Fibroblast of villous mesenchyme (primary cell): Measurements from ENCODE around the gene NEK8. TPM values are rescaled to one million over a fixed set of nuclear protein-coding genes. Genes with fewer than 3 reads are reported as not detected.
A peak's percentile ranks its signal among the peaks of the same experiment; 100 is the strongest.

Experiments
- DNase-seq: peaks from one replicate; pipeline ENCODE4 v3.0.0-alpha.2; 2010; ENCODE audit warnings: low read depth
- H3K4me3 ChIP-seq: 2 replicates; pipeline ENCODE4 v1.5.1; 2011; ENCODE audit warnings: low read depth, mild to moderate bottlenecking, low read length
- total RNA-seq: library from RNA; depleted of rRNA; stranded (reverse); fragments of >200 nt; gene quantifications from 2 replicates; pipeline ENCODE4 v1.2.3, GENCODE V29; 2012
- TF ChIP-seq, protein P1 (sequence below): IDR thresholded peaks from 2 replicates; pipeline ENCODE4 v1.5.1; 2012; ENCODE audit warnings: low read depth, mild to moderate bottlenecking, low read length; ENCODE audit not compliant: insufficient read depth

NEK8 gene
- total RNA-seq, 1 donor, result 2.2 TPM

DNA sequence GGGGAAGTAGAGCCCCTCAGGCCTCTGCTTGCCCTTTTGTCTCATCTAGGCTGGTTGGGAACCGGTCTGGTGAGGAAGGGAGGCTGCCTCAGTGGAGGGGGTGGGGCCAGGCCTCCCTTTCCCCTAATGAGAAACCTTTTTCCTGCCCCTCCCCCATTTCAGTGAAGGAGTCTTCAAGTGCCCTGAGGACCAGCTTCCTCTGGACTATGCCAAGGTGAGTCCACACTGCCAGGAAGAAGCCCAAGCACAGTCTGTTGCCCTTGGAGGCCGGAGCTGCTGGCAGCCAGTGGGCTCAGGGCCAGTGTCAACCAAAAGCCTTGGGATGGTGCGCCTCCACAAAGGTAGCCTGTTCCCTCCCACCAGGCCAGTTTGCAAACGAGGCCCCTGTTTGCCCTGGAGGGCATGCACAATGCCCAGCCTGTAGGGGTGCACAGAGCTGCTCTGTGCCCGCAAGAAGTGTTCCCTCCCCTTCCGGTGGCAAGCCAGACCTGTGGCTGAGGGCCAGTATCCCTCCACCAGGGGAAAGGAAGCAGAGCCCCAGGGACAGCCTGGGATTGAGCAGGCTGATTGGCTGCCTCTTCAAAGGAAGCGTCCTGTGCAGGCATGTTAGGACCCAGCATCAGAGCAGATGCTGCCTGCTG lies 18.6 kb downstream of the NEK8 start:
- TF ChIP-seq, protein P1, sequence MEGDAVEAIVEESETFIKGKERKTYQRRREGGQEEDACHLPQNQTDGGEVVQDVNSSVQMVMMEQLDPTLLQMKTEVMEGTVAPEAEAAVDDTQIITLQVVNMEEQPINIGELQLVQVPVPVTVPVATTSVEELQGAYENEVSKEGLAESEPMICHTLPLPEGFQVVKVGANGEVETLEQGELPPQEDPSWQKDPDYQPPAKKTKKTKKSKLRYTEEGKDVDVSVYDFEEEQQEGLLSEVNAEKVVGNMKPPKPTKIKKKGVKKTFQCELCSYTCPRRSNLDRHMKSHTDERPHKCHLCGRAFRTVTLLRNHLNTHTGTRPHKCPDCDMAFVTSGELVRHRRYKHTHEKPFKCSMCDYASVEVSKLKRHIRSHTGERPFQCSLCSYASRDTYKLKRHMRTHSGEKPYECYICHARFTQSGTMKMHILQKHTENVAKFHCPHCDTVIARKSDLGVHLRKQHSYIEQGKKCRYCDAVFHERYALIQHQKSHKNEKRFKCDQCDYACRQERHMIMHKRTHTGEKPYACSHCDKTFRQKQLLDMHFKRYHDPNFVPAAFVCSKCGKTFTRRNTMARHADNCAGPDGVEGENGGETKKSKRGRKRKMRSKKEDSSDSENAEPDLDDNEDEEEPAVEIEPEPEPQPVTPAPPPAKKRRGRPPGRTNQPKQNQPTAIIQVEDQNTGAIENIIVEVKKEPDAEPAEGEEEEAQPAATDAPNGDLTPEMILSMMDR, result no peak
- H3K4me3 ChIP-seq, result no peak overlapping the region
- DNase-seq, result no peak

DNA sequence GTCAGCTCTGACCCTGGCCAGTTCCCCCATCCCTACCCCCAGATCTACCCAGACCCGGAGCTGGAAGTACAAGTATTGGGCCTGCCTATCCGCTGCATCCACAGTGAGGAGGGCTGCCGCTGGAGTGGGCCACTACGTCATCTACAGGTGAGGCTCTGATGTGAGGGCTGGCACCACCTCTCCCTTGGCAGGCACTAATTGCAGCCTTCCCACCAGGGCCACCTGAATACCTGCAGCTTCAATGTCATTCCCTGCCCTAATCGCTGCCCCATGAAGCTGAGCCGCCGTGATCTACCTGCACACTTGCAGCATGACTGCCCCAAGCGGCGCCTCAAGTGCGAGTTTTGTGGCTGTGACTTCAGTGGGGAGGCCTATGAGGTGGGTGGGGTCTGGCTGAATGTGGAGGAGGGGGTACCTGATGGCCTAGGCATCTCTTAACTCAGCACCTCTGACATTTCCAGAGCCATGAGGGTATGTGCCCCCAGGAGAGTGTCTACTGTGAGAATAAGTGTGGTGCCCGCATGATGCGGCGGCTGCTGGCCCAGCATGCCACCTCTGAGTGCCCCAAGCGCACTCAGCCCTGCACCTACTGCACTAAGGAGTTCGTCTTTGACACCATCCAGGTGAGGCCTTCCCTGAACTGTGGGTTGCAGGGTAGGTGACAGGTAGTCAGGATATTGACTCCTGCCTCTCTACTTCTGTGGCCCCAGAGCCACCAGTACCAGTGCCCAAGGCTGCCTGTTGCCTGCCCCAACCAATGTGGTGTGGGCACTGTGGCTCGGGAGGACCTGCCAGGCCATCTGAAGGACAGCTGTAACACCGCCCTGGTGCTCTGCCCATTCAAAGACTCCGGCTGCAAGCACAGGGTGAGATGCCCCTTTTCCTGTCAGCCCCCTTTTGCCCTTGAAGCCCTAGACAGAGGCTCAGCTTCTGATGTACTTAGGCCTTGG lies 19.5 kb downstream of the NEK8 start:
- DNase-seq, result no peak
- TF ChIP-seq, protein P1, result no peak
- H3K4me3 ChIP-seq, result no peak overlapping the region

DNA sequence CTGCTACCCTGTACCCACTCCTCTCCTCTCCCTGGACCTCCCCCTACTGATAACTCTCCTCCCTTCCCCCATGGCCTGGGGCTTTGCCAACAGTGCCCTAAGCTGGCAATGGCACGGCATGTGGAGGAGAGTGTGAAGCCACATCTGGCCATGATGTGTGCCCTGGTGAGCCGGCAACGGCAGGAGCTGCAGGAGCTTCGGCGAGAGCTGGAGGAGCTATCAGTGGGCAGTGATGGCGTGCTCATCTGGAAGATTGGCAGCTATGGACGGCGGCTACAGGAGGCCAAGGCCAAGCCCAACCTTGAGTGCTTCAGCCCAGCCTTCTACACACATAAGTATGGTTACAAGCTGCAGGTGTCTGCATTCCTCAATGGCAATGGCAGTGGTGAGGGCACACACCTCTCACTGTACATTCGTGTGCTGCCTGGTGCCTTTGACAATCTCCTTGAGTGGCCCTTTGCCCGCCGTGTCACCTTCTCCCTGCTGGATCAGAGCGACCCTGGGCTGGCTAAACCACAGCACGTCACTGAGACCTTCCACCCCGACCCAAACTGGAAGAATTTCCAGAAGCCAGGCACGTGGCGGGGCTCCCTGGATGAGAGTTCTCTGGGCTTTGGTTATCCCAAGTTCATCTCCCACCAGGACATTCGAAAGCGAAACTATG lies 20.4 kb downstream of the NEK8 start:
- no peak overlapping the region for H3K4me3 ChIP-seq
- peak; percentile 48 for DNase-seq
- TF ChIP-seq, protein P1, result no peak

DNA sequence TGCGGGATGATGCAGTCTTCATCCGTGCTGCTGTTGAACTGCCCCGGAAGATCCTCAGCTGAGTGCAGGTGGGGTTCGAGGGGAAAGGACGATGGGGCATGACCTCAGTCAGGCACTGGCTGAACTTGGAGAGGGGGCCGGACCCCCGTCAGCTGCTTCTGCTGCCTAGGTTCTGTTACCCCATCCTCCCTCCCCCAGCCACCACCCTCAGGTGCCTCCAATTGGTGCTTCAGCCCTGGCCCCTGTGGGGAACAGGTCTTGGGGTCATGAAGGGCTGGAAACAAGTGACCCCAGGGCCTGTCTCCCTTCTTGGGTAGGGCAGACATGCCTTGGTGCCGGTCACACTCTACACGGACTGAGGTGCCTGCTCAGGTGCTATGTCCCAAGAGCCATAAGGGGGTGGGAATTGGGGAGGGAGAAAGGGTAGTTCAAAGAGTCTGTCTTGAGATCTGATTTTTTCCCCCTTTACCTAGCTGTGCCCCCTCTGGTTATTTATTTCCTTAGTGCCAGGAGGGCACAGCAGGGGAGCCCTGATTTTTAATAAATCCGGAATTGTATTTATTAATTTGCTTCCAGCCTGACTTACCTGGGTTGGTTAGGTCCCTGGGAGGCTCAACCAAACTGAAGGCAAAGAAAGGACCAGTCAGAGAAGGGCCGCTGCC lies 21.1 kb downstream of the NEK8 start:
- no peak for DNase-seq
- TF ChIP-seq, protein P1, result no peak
- no peak overlapping the region for H3K4me3 ChIP-seq

DNA sequence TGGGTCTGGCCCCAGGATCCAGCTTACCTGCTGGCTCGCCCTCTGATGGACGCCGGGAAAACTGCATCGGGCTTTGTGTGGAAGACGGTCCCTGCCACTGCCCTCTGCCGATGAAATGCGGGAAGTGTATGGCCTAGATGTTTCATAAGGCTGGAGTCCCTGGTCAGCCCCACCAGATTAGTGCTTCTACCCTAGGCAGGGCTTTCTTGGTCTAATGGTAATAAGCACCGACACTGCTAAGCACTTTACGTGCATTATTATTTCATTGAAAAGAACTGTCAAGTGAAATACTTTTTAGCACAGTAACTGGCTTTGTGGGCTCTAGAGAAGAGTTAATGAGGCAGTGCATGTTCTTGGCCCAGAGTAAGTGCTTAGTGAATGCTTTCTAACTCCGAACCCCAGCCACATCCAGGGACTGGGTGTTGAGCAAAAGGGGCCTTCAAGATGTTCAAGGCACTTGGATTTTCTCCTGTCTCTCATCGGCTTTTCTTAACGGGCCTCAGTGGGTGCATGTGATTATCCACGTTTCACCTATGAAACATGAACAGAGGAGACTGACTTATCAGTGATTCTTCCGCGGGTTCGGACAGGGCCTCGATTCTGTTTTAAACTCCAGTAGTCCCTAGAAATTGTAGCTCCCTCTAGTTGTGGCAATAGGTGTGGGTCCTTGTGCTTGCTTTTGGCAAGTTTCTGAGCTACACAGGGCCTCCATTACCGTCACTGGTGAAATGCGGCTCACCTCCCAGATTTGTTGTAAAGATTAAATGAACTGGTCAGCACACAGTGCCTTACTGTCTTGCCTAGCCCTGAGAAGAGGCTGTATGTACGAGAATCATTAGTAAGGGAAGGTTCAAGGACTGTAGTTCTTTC lies 21.8 kb downstream of the NEK8 start:
- TF ChIP-seq, protein P1, result peak; percentile 99
- DNase-seq, result peak; percentile 94
- H3K4me3 ChIP-seq, result no peak overlapping the region
